A673 (cell line): Measurements from ENCODE around the gene RPS26. TPM values are rescaled to one million over a fixed set of nuclear protein-coding genes. Genes with fewer than 3 reads are reported as not detected.

ENCODE experiments used
- BruUV-seq: library from RNA; stranded (reverse); fragments of 400-500 nt; replicated peaks from 2 replicates; lab custom pipeline; 2021; lab: Mats Ljungman, UMichigan
- CTCF ChIA-PET: fragments of 300-600 bp; sonication (Branson Sonifier 250); formaldehyde crosslinking; loops from one replicate; lab custom pipeline; 2022; ENCODE audit warnings: antibody characterized with exemption; lab: Charles Lee
- POLR2A ChIA-PET: fragments of 300-600 bp; sonication (Branson Sonifier 250); formaldehyde crosslinking; loops from one replicate; lab custom pipeline; 2022; ENCODE audit warnings: antibody characterized with exemption; ENCODE audit not compliant: low non-redundant PET; lab: Charles Lee
- DNase-seq: peaks from one replicate; pipeline ENCODE4 v3.0.0-alpha.2; 2015; ENCODE audit warnings: low spot score
- H3K27ac ChIP-seq: fragments of 200-600 bp; sonication (generic); 2 replicates; pipeline ENCODE4 v1.5.1; 2016; ENCODE audit warnings: mixed run types, low read depth, mild to moderate bottlenecking, mixed read lengths, antibody characterized with exemption, low read length; ENCODE audit not compliant: poor library complexity, severe bottlenecking
- H3K27me3 ChIP-seq: fragments of 200-600 bp; sonication (generic); replicated peaks from 2 replicates; pipeline ENCODE4 v1.6.1; 2017; ENCODE audit warnings: mixed run types, low read depth, mild to moderate bottlenecking, mixed read lengths, antibody characterized with exemption, low read length; ENCODE audit not compliant: insufficient read depth, poor library complexity
- H3K36me3 ChIP-seq: fragments of 200-600 bp; sonication (generic); 2 replicates; pipeline ENCODE4 v1.6.1; 2016; ENCODE audit warnings: mixed run types, mild to moderate bottlenecking, mixed read lengths, antibody characterized with exemption, low read length; ENCODE audit not compliant: insufficient read depth, poor library complexity, severe bottlenecking
- H3K4me1 ChIP-seq: fragments of 200-600 bp; sonication (generic); 2 replicates; pipeline ENCODE4 v1.6.1; 2017; ENCODE audit warnings: mixed run types, mild to moderate bottlenecking, mixed read lengths, antibody characterized with exemption, low read length; ENCODE audit not compliant: insufficient read depth, poor library complexity, severe bottlenecking
- H3K4me3 ChIP-seq: fragments of 200-600 bp; sonication (generic); 2 replicates; pipeline ENCODE4 v1.5.1; 2016; ENCODE audit warnings: low read depth, mixed run types, mild to moderate bottlenecking, mixed read lengths, low read length; ENCODE audit not compliant: poor library complexity, severe bottlenecking
- H3K9me3 ChIP-seq: fragments of 200-600 bp; sonication (generic); 2 replicates; pipeline ENCODE4 v1.6.1; 2016; ENCODE audit warnings: mixed run types, low read depth, mild to moderate bottlenecking, mixed read lengths, antibody characterized with exemption, low read length; ENCODE audit not compliant: poor library complexity, severe bottlenecking
- EZH2 ChIP-seq: fragments of 200-600 bp; sonication (generic); IDR thresholded peaks from 2 replicates; pipeline ENCODE4 v1.6.1; 2017; ENCODE audit warnings: borderline replicate concordance, low read depth, mild to moderate bottlenecking, mixed read lengths, antibody characterized with exemption, low read length; ENCODE audit not compliant: poor library complexity, severe bottlenecking
- intact Hi-C: fragments of 100-400 bp; cut with micrococcal nuclease; formaldehyde crosslinking; loops from one replicate; pipeline ENCODE4 v1.10.0; 2022; ENCODE audit not compliant: unreplicated experiment
- total RNA-seq: library from RNA; stranded (reverse); gene quantifications from 2 replicates; pipeline ENCODE4 v1.2.3, GENCODE V29; 2021
- TF ChIP-seq, protein P1 (sequence below): fragments of 300-800, 200-600 bp; sonication (generic); conservative IDR thresholded peaks from 2 replicates; pipeline ENCODE4 v1.5.1; 2017; ENCODE audit warnings: low read depth, mild to moderate bottlenecking, antibody characterized with exemption, low read length, moderate library complexity, mixed read lengths

The RPS26 gene
- total RNA-seq, 1 experiment from 2014 or later: 69.9 TPM

DNA sequence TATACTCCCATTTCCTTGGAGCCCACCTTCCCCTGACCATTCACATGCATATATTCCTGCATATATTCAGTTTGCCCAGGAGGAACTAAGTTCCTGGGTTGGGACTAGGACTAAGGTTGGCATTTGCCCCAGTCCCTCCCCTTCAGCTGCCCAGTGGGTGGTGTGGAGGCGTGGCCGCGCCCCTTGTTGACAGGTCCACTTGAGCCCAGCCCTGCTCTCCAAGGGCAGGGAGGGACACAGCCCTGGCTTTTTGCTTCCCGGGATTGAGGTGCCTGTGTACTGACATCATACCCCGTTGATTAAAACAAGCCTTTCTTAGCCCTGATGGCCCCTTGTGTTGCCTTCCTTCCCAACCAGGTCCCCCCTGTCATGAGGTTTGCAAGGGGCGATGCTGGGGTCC lies 45.5 kb downstream of the RPS26 start:
- TF ChIP-seq, protein P1, sequence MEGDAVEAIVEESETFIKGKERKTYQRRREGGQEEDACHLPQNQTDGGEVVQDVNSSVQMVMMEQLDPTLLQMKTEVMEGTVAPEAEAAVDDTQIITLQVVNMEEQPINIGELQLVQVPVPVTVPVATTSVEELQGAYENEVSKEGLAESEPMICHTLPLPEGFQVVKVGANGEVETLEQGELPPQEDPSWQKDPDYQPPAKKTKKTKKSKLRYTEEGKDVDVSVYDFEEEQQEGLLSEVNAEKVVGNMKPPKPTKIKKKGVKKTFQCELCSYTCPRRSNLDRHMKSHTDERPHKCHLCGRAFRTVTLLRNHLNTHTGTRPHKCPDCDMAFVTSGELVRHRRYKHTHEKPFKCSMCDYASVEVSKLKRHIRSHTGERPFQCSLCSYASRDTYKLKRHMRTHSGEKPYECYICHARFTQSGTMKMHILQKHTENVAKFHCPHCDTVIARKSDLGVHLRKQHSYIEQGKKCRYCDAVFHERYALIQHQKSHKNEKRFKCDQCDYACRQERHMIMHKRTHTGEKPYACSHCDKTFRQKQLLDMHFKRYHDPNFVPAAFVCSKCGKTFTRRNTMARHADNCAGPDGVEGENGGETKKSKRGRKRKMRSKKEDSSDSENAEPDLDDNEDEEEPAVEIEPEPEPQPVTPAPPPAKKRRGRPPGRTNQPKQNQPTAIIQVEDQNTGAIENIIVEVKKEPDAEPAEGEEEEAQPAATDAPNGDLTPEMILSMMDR: no peak
- no peak for TF ChIP-seq EZH2
- no peaks in the 10 kb centered on the region for H3K4me1 ChIP-seq
- H3K27ac ChIP-seq: no peak overlapping the region
- DNase-seq: no peak
- H3K9me3 ChIP-seq: no peaks in the 10 kb centered on the region
- no peaks in the 10 kb centered on the region for H3K27me3 ChIP-seq
- no TSS peak for BruUV-seq
- H3K4me3 ChIP-seq: no peak overlapping the region
- H3K36me3 ChIP-seq: no peaks in the 10 kb centered on the region
- intact Hi-C loops: no loop called here
- CTCF ChIA-PET: no interaction called here
- POLR2A ChIA-PET: no interaction called here

Other genes starting within 250 kb of the RPS26 start
- 104 and 115 TPM in 2 replicates for gene SARNP, start 224.2 kb upstream of the RPS26 start, total RNA-seq
- gene ORMDL2, start 223.9 kb upstream of the RPS26 start, total RNA-seq: 32.3 and 35.4 TPM in 2 replicates
- gene DNAJC14, start 212.3 kb upstream of the RPS26 start, total RNA-seq: 44.5 and 44.8 TPM in 2 replicates
- 2.2 and 2.3 TPM in 2 replicates for gene MMP19, start 199.0 kb upstream of the RPS26 start, total RNA-seq
- gene PYM1, start 114.0 kb upstream of the RPS26 start, total RNA-seq: 23.8 and 24.6 TPM in 2 replicates
- 10.1 and 13.7 TPM in 2 replicates for gene DGKA, start 110.8 kb upstream of the RPS26 start, total RNA-seq
- 1.2 and 2.0 TPM in 2 replicates for gene PMEL, start 75.9 kb upstream of the RPS26 start, total RNA-seq
- 103 and 113 TPM in 2 replicates for gene CDK2, start 75.1 kb upstream of the RPS26 start, total RNA-seq
- gene RAB5B, start 67.8 kb upstream of the RPS26 start, total RNA-seq: 73.9 and 78.1 TPM in 2 replicates
- 2.2 and 5.0 TPM in 2 replicates for gene SUOX, start 44.6 kb upstream of the RPS26 start, total RNA-seq
- gene IKZF4, start 20.9 kb upstream of the RPS26 start, total RNA-seq: 8.8 and 9.5 TPM in 2 replicates
- 0.70 and 2.0 TPM in 2 replicates for gene ERBB3, start 38.2 kb downstream of the RPS26 start, total RNA-seq
- gene PA2G4, start 62.6 kb downstream of the RPS26 start, total RNA-seq: 302 and 327 TPM in 2 replicates
- 3,332 and 3,475 TPM in 2 replicates for gene RPL41, start 74.7 kb downstream of the RPS26 start, total RNA-seq
- 11.8 and 14.4 TPM in 2 replicates for gene ZC3H10, start 76.3 kb downstream of the RPS26 start, total RNA-seq
- 90.0 and 107 TPM in 2 replicates for gene ESYT1, start 86.3 kb downstream of the RPS26 start, total RNA-seq
- 180 and 181 TPM in 2 replicates for gene MYL6B, start 110.7 kb downstream of the RPS26 start, total RNA-seq
- gene MYL6, start 116.4 kb downstream of the RPS26 start, total RNA-seq: 690 and 789 TPM in 2 replicates
- 133 and 140 TPM in 2 replicates for gene SMARCC2, start 147.6 kb downstream of the RPS26 start, total RNA-seq
- 48.1 and 49.5 TPM in 2 replicates for gene RNF41, start 180.0 kb downstream of the RPS26 start, total RNA-seq
- gene NABP2, start 182.4 kb downstream of the RPS26 start, total RNA-seq: 67.5 and 73.2 TPM in 2 replicates
- gene SLC39A5, start 188.1 kb downstream of the RPS26 start, total RNA-seq: 0.85 TPM in 1 of 2 replicates, not detected in the other
- 74.6 and 74.7 TPM in 2 replicates for gene ANKRD52, start 216.5 kb downstream of the RPS26 start, total RNA-seq
- 13.6 and 17.0 TPM in 2 replicates for gene COQ10A, start 225.0 kb downstream of the RPS26 start, total RNA-seq